IMR-90 (cell line): ENCODE measurements around the gene SLC22A4. TPM values are rescaled to one million over a fixed set of nuclear protein-coding genes. Genes with fewer than 3 reads are reported as not detected.

Source experiments
- ATAC-seq: fragments of 200-7000 bp; cut with Tn5 transposase; 2 replicates; pipeline ENCODE4 v1.9.1; 2020; ENCODE audit warnings: low read depth, mild to moderate bottlenecking, moderate library complexity
- BruUV-seq: library from RNA; stranded (reverse); fragments of 400-500 nt; replicated peaks from 2 replicates; lab custom pipeline; 2021; lab: Mats Ljungman, UMichigan
- CTCF ChIA-PET: fragments of 300-600 bp; formaldehyde crosslinking; extraction: SDS; loops from one replicate; lab custom pipeline; 2021; ENCODE audit warnings: antibody characterized with exemption; lab: Yijun Ruan, JAX
- POLR2A ChIA-PET: fragments of 300-600 bp; sonication (Branson Sonifier 250); formaldehyde crosslinking; loops from one replicate; lab custom pipeline; 2022; ENCODE audit warnings: antibody characterized with exemption; ENCODE audit not compliant: unreplicated experiment; lab: Charles Lee
- DNase-seq: peaks from one replicate; pipeline ENCODE4 v3.0.0; 2013
- H2AFZ ChIP-seq: replicated peaks from 2 replicates; pipeline ENCODE3; 2013; ENCODE audit warnings: low read length, mild to moderate bottlenecking; ENCODE audit not compliant: poor library complexity
- H2AK5ac ChIP-seq: 2 replicates; pipeline ENCODE4 v1.6.1; 2013; ENCODE audit warnings: low read depth, low read length, inconsistent platforms
- H2AK9ac ChIP-seq: replicated peaks from 2 replicates; pipeline ENCODE3; 2013; ENCODE audit warnings: mild to moderate bottlenecking, low read depth, low read length, moderate library complexity; ENCODE audit not compliant: poor library complexity
- H2BK120ac ChIP-seq: 2 replicates; pipeline ENCODE4 v1.6.1; 2013; ENCODE audit warnings: low read depth, low read length, inconsistent platforms
- H2BK15ac ChIP-seq: 3 replicates; pipeline ENCODE4 v1.6.1; 2013; ENCODE audit warnings: low read depth, low read length, inconsistent platforms
- H2BK20ac ChIP-seq: 2 replicates; pipeline ENCODE4 v1.6.1; 2013; ENCODE audit warnings: low read depth, mild to moderate bottlenecking, inconsistent platforms, low read length, moderate library complexity
- H2BK5ac ChIP-seq: 2 replicates; pipeline ENCODE4 v1.6.1; 2013; ENCODE audit warnings: mild to moderate bottlenecking, low read depth, low read length, inconsistent platforms; ENCODE audit not compliant: poor library complexity, severe bottlenecking
- H3K14ac ChIP-seq: replicated peaks from 2 replicates; pipeline ENCODE4 v1.6.1; 2013; ENCODE audit warnings: low read depth, low read length, inconsistent platforms
- H3K18ac ChIP-seq: 2 replicates; pipeline ENCODE4 v1.6.1; 2013; ENCODE audit warnings: low read depth, low read length, control low read depth
- H3K23ac ChIP-seq: 2 replicates; pipeline ENCODE4 v1.6.1; 2013; ENCODE audit warnings: low read depth, low read length, inconsistent platforms
- H3K27ac ChIP-seq: 2 replicates; pipeline ENCODE4 v1.5.1; 2013; ENCODE audit warnings: mild to moderate bottlenecking, control low read depth, low read length; ENCODE audit not compliant: insufficient read depth
- H3K27me3 ChIP-seq: 2 replicates; pipeline ENCODE4 v1.6.1; 2013; ENCODE audit warnings: low read length; ENCODE audit not compliant: control insufficient read depth, insufficient read depth
- H3K36me3 ChIP-seq: 2 replicates; pipeline ENCODE4 v1.6.1; 2013; ENCODE audit warnings: low read length, mixed read lengths; ENCODE audit not compliant: control insufficient read depth, insufficient read depth
- H3K4ac ChIP-seq: 2 replicates; pipeline ENCODE4 v1.6.1; 2013; ENCODE audit warnings: low read depth, low read length, inconsistent platforms
- H3K4me1 ChIP-seq: 2 replicates; pipeline ENCODE4 v1.6.1; 2013; ENCODE audit warnings: low read length, mixed read lengths; ENCODE audit not compliant: control insufficient read depth, insufficient read depth
- H3K4me2 ChIP-seq: 2 replicates; pipeline ENCODE4 v1.6.1; 2013; ENCODE audit warnings: low read depth, mild to moderate bottlenecking, control low read depth, low read length, moderate library complexity
- H3K4me3 ChIP-seq: 2 replicates; pipeline ENCODE4 v1.5.1; 2013; ENCODE audit warnings: low read depth, mild to moderate bottlenecking, control low read depth, low read length, moderate library complexity; ENCODE audit not compliant: insufficient read depth
- H3K56ac ChIP-seq: 2 replicates; pipeline ENCODE4 v1.6.1; 2013; ENCODE audit warnings: low read length, inconsistent platforms; ENCODE audit not compliant: insufficient read depth; ENCODE audit errors: extremely low read depth
- H3K79me1 ChIP-seq, 2 experiments: 2 replicates each; pipeline ENCODE4 v1.6.1; 2013; ENCODE audit warnings: low read length in 2 of 2, inconsistent platforms in 1 of 2, low read depth in 1 of 2
- H3K9ac ChIP-seq: 2 replicates; pipeline ENCODE4 v1.6.1; 2013; ENCODE audit warnings: low read depth, low read length, control low read depth
- H3K9me1 ChIP-seq: 2 replicates; pipeline ENCODE4 v1.6.1; 2013; ENCODE audit warnings: low read length, inconsistent platforms; ENCODE audit not compliant: insufficient read depth
- H3K9me3 ChIP-seq: 2 replicates; pipeline ENCODE4 v1.6.1; 2013; ENCODE audit warnings: low read length; ENCODE audit not compliant: control insufficient read depth, insufficient read depth
- H4K20me1 ChIP-seq: 2 replicates; pipeline ENCODE4 v1.6.1; 2013; ENCODE audit warnings: low read length, inconsistent platforms; ENCODE audit not compliant: insufficient read depth
- H4K5ac ChIP-seq: 2 replicates; pipeline ENCODE4 v1.6.1; 2013; ENCODE audit warnings: mild to moderate bottlenecking, low read depth, low read length, control low read depth
- H4K8ac ChIP-seq, 2 experiments: 2 replicates each; pipeline ENCODE4 v1.6.1; 2013; ENCODE audit warnings: low read depth in 2 of 2, low read length in 2 of 2, control low read depth in 1 of 2, inconsistent platforms in 1 of 2
- H4K91ac ChIP-seq: 2 replicates; pipeline ENCODE4 v1.6.1; 2013; ENCODE audit warnings: low read depth, low read length, inconsistent platforms; ENCODE audit not compliant: insufficient read depth
- CEBPB ChIP-seq: IDR thresholded peaks from 2 replicates; pipeline ENCODE4 v1.6.1; 2012; ENCODE audit warnings: low read depth, low read length, improper control_type of control experiment
- CTCF ChIP-seq: conservative IDR thresholded peaks from 2 replicates; pipeline ENCODE4 v1.5.1; 2012; ENCODE audit warnings: mild to moderate bottlenecking, low read depth, low read length, improper control_type of control experiment
- FOS ChIP-seq: fragments of 150-350 bp; IDR thresholded peaks from 2 replicates; pipeline ENCODE4 v1.6.1; 2016; ENCODE audit warnings: low read depth, low read length
- POLR2A ChIP-seq: IDR thresholded peaks from 2 replicates; pipeline ENCODE4 v1.6.1; 2012; ENCODE audit warnings: mild to moderate bottlenecking, low read depth, low read length
- RFX5 ChIP-seq: IDR thresholded peaks from 2 replicates; pipeline ENCODE4 v1.8.0; 2012; ENCODE audit warnings: low read depth, mild to moderate bottlenecking, low read length, moderate library complexity
- WGBS, 2 experiments: methylation state at CpG; one replicate each; pipeline versions ENCODE4 v1.1.5 to v1.1.7; 2013; ENCODE audit warnings: missing lambda C conversion rate in 2 of 2; ENCODE audit not compliant: insufficient read length in 1 of 2; ENCODE audit errors: extremely low coverage in 2 of 2; 5-methylcytosine and 5-hydroxymethylcytosine counted together
- dilution Hi-C: fragments of 300-500 bp; cut with HindIII; formaldehyde crosslinking; loops from one replicate; pipeline ENCODE4 v1.14.3; 2018; ENCODE audit warnings: low sequenced_read_pairs; ENCODE audit not compliant: unreplicated experiment
- in situ Hi-C: fragments of 300-500 bp; cut with MboI; formaldehyde crosslinking; loops from 3 replicates; pipeline ENCODE4 v1.14.3; 2019; ENCODE audit warnings: low sequenced_read_pairs, inconsistent platforms, mixed read lengths
- intact Hi-C: fragments of 100-400 bp; cut with micrococcal nuclease; formaldehyde crosslinking; loops from 2 replicates; pipeline ENCODE4 v1.10.0; 2022
- polyA plus RNA-seq, 3 experiments: library from polyadenylated mRNA; depleted of rRNA; stranded (reverse); fragments of >200 nt; gene quantifications; 2 replicates each; pipeline ENCODE4 v1.2.3, GENCODE V29; 2012; ENCODE audit warnings: low replicate concordance in 1 of 3
- total RNA-seq: library from RNA; depleted of rRNA; stranded (reverse); fragments of >200 nt; gene quantifications from 2 replicates; pipeline ENCODE4 v1.2.3, GENCODE V29; 2012
- TF ChIP-seq, protein P1 (sequence below): fragments of 150-350 bp; IDR thresholded peaks from 2 replicates; pipeline ENCODE4 v1.6.1; 2016; ENCODE audit warnings: low read depth, mild to moderate bottlenecking, low read length, moderate library complexity, borderline replicate concordance

Gene SLC22A4
- total and polyA plus RNA-seq, 2 of the 4 experiments (the other 2 are of a cell fraction), result 2.6 to 3.2 TPM

GRCh38 chr5:132267931-132268768, 26.0 kb upstream of the SLC22A4 start:
- Histone ChIP-seq H3K9me1 (peaks cover 66% of the 10 kb centered on the region), H2BK20ac (no peak overlapping the region; the same call in 1 of the 2 replicates), H3K4me2 (no peak overlapping the region), H2BK5ac (peak overlapping the region; percentile 62), H3K27me3 (no peaks in the 10 kb centered on the region), H2BK15ac (0 out of 3 replicates have a peak overlapping the region, but pooled peaks have one; percentile 17), H3K4ac (peak overlapping the region; percentile 52; the same call in 1 of the 2 replicates), H3K4me3 (no peak overlapping the region), H4K5ac (no peak overlapping the region), H3K9ac (no peak overlapping the region), H3K18ac (no peak overlapping the region), H2AK9ac (peak overlapping the region; percentile 62), H3K9me3 (no peaks in the 10 kb centered on the region), H3K4me1 (peaks cover 51% of the 10 kb centered on the region), H3K79me1 (peaks cover 21 to 74% of the 10 kb centered on the region in 2 experiments), H3K56ac (no peak overlapping the region), H2AFZ (peak overlapping the region; percentile 43), H3K23ac (no peak overlapping the region), H4K91ac (peak overlapping the region; percentile 32; the same call in 1 of the 2 replicates), H4K20me1 (peaks cover 9% of the 10 kb centered on the region), H2BK120ac (0 out of 2 replicates have a peak overlapping the region, but pooled peaks have one; percentile 3), H3K27ac (peak overlapping the region; percentile 4; the same call in 1 of the 2 replicates), H3K36me3 (peaks cover 66% of the 10 kb centered on the region), H3K14ac (no peak overlapping the region; the same call in none of the 2 replicates), H4K8ac (no peak overlapping the region; a peak in 1 of 4 replicates), H2AK5ac (peak overlapping the region; percentile 48; the same call in 1 of the 2 replicates)
- no TSS peak for BruUV-seq
- ChIA-PET CTCF (interaction anchor here (1.1 kb wide), 1 partner anchor 43 kb away, joined by 3 read pairs; no protein-coding TSS in a partner anchor), POLR2A (no interaction called here)
- no CpG with 5 or more reads among the region's 6 CpGs for WGBS, 2 experiments
- dilution Hi-C loops, result no loop called here
- in situ Hi-C loops, result no loop called here
- ATAC-seq (no peak), DNase-seq (no peak)
- intact Hi-C loops, result loop anchor here (2.0 kb wide), 1 partner anchor 101 kb away; the partner anchor contains the start of gene SLC22A5
- TF ChIP-seq, protein P1, sequence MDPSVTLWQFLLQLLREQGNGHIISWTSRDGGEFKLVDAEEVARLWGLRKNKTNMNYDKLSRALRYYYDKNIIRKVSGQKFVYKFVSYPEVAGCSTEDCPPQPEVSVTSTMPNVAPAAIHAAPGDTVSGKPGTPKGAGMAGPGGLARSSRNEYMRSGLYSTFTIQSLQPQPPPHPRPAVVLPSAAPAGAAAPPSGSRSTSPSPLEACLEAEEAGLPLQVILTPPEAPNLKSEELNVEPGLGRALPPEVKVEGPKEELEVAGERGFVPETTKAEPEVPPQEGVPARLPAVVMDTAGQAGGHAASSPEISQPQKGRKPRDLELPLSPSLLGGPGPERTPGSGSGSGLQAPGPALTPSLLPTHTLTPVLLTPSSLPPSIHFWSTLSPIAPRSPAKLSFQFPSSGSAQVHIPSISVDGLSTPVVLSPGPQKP, result no peak
- TF ChIP-seq CTCF (no peak), POLR2A (no peak), CEBPB (no peak), FOS (no peak), RFX5 (no peak)
